Keratinocyte (primary cell): Measurements from ENCODE around the gene NOM1. TPM values are rescaled to one million over a fixed set of nuclear protein-coding genes. Genes with fewer than 3 reads are reported as not detected.

Experiments
- DNase-seq: peaks from one replicate; pipeline ENCODE4 v3.0.0-alpha.2; 2011; ENCODE audit warnings: low read depth, missing footprints, low spot score
- FAIRE-seq: peaks from 2 replicates; lab custom pipeline; 2011; peaks lifted over from hg19 to GRCh38; lab: Jason Lieb, UNC
- H2AFZ ChIP-seq: 2 replicates; pipeline ENCODE4 v1.6.0; 2012; ENCODE audit warnings: low read length, control low read depth, inconsistent platforms; ENCODE audit not compliant: control insufficient read depth
- H3K27ac ChIP-seq: 2 replicates; pipeline ENCODE4 v1.5.1; 2011; ENCODE audit warnings: low read length; ENCODE audit not compliant: control insufficient read depth, insufficient read depth
- H3K27me3 ChIP-seq: 3 replicates; pipeline ENCODE4 v1.6.0; 2011; ENCODE audit warnings: low read length; ENCODE audit not compliant: control insufficient read depth, insufficient read depth; ENCODE audit errors: extremely low read depth
- H3K36me3 ChIP-seq, 2 experiments: 2 replicates in 1 of 2; 3 replicates in 1 of 2; pipeline ENCODE4 v1.5.1; 2011; ENCODE audit warnings: low read length in 2 of 2, mild to moderate bottlenecking in 1 of 2; ENCODE audit not compliant: control insufficient read depth in 2 of 2, insufficient read depth in 2 of 2; ENCODE audit errors: extremely low read depth in 1 of 2
- H3K4me1 ChIP-seq: 3 replicates; pipeline ENCODE4 v1.5.1; 2011; ENCODE audit warnings: low read length; ENCODE audit not compliant: control insufficient read depth, insufficient read depth; ENCODE audit errors: extremely low read depth
- H3K4me2 ChIP-seq: 3 replicates; pipeline ENCODE4 v1.6.0; 2011; ENCODE audit warnings: low read depth, low read length; ENCODE audit not compliant: control insufficient read depth, insufficient read depth; ENCODE audit errors: extremely low read depth
- H3K4me3 ChIP-seq, 3 experiments: fragments of 200-600 bp in 1 of 3; sonication (generic) in 1 of 3; 2 replicates in 2 of 3; 3 replicates in 1 of 3; pipeline ENCODE4 v1.5.1; 2011 to 2016; ENCODE audit warnings: low read length in 3 of 3, mild to moderate bottlenecking in 3 of 3, control low read depth in 2 of 3, inconsistent platforms in 1 of 3, low read depth in 1 of 3, mixed read lengths in 1 of 3, mixed run types in 1 of 3, moderate library complexity in 1 of 3; ENCODE audit not compliant: control insufficient read depth in 2 of 3, insufficient read depth in 2 of 3; ENCODE audit errors: extremely low read depth in 1 of 3
- H3K79me2 ChIP-seq: 2 replicates; pipeline ENCODE4 v1.6.0; 2012; ENCODE audit warnings: low read length; ENCODE audit not compliant: control insufficient read depth, insufficient read depth
- H3K9ac ChIP-seq: 3 replicates; pipeline ENCODE4 v1.6.0; 2011; ENCODE audit warnings: low read length; ENCODE audit not compliant: control insufficient read depth, insufficient read depth; ENCODE audit errors: extremely low read depth
- H3K9me1 ChIP-seq: 3 replicates; pipeline ENCODE4 v1.6.0; 2011; ENCODE audit warnings: low read length; ENCODE audit not compliant: control insufficient read depth, insufficient read depth; ENCODE audit errors: extremely low read depth
- H3K9me3 ChIP-seq: 2 replicates; pipeline ENCODE4 v1.5.1; 2012; ENCODE audit warnings: low read depth, low read length; ENCODE audit not compliant: control insufficient read depth
- H4K20me1 ChIP-seq: 3 replicates; pipeline ENCODE4 v1.6.0; 2011; ENCODE audit warnings: low read length; ENCODE audit not compliant: control insufficient read depth, insufficient read depth; ENCODE audit errors: extremely low read depth
- CTCF ChIP-seq, 3 experiments: IDR thresholded peaks in 1 of 3; conservative IDR thresholded peaks in 1 of 3; optimal IDR thresholded peaks in 1 of 3; 2 replicates in 2 of 3; 3 replicates in 1 of 3; pipeline versions ENCODE3 to v1.5.1; 2011; ENCODE audit warnings: low read length in 3 of 3, mild to moderate bottlenecking in 3 of 3, moderate library complexity in 2 of 3, control low read depth in 1 of 3, inconsistent platforms in 1 of 3; ENCODE audit not compliant: insufficient read depth in 2 of 3; ENCODE audit errors: extremely low read depth in 1 of 3
- EZH2 ChIP-seq: IDR thresholded peaks from one replicate; pipeline ENCODE4 v1.6.1; 2012; ENCODE audit warnings: inconsistent platforms, mild to moderate bottlenecking, low read length, moderate library complexity
- dilution Hi-C: fragments of 300-500 bp; cut with MboI; formaldehyde crosslinking; loops from one replicate; pipeline ENCODE4 v1.7.0; 2020; ENCODE audit warnings: low sequenced_read_pairs; ENCODE audit not compliant: extremely low pct_ligation_motif_present
- polyA plus RNA-seq, 5 experiments: library from polyadenylated mRNA; depleted of rRNA in 3 of 5; stranded (reverse) in 3 of 5; stranded (forward) in 1 of 5; unstranded in 1 of 5; fragments of >200 nt; gene quantifications; 1 replicate in 1 of 5; 2 replicates in 3 of 5; 3 replicates in 1 of 5; pipeline versions ENCODE4 v1.2.1 to v1.2.3, GENCODE V29; 2011 to 2012; ENCODE audit warnings: missing spikeins in 2 of 5, low read depth in 1 of 5, low replicate concordance in 1 of 5

Gene NOM1
- polyA plus RNA-seq, 1 donor (not counting 4 experiments of a cell fraction or from before 2014, with no cell fraction given): 17.1 TPM

- no peaks in the 10 kb centered on the region for H3K9me1 ChIP-seq
- no peaks in the 10 kb centered on the region for H3K36me3 ChIP-seq
- TF ChIP-seq EZH2 (peak; percentile 47), CTCF (optimal IDR thresholded peaks at IDR 0.05 in 1 of 3, IDR thresholded peaks at IDR 0.05 in 1 of 3, conservative IDR thresholded peaks at IDR 0.05 in 1 of 3; ENCODE audit: extremely low read depth in 1 of 3, insufficient read depth in 2 of 3, low read length in 3 of 3) (no peak)
- H3K27me3 ChIP-seq: peaks cover 60% of the 10 kb centered on the region
- H3K9ac ChIP-seq: no peak overlapping the region
- peak overlapping the region; percentile 19 to 35 (median 20) for H3K4me3 ChIP-seq
- no peaks in the 10 kb centered on the region for H3K9me3 ChIP-seq
- peaks cover 6% of the 10 kb centered on the region for H3K4me1 ChIP-seq
- H3K79me2 ChIP-seq: no peaks in the 10 kb centered on the region
- H3K4me2 ChIP-seq: peak overlapping the region; percentile 56
- no peak for DNase-seq
- H3K27ac ChIP-seq: no peak overlapping the region
- no peaks in the 10 kb centered on the region for H4K20me1 ChIP-seq
- H2AFZ ChIP-seq: no peak overlapping the region
- dilution Hi-C loops: no loop called here
- FAIRE-seq: no peak
These were observed 49.8 kb downstream of the NOM1 start for GRCh38 chr7:156998988-156999957.

GRCh38 chr7:156999958-157000726 lies 50.6 kb downstream of the NOM1 start:
- peaks cover 10% of the 10 kb centered on the region for H3K4me1 ChIP-seq
- peak overlapping the region; percentile 78 for H3K4me2 ChIP-seq
- H3K9me3 ChIP-seq: no peaks in the 10 kb centered on the region
- no peaks in the 10 kb centered on the region for H4K20me1 ChIP-seq
- H3K9me1 ChIP-seq: no peaks in the 10 kb centered on the region
- H3K79me2 ChIP-seq: no peaks in the 10 kb centered on the region
- no peaks in the 10 kb centered on the region for H3K36me3 ChIP-seq
- H3K4me3 ChIP-seq: peak overlapping the region; percentile 19 to 57 (median 54)
- no peak overlapping the region for H3K9ac ChIP-seq
- dilution Hi-C loops: no loop called here
- FAIRE-seq (no peak), DNase-seq (no peak)
- no peak for TF ChIP-seq CTCF (optimal IDR thresholded peaks at IDR 0.05 in 1 of 3, IDR thresholded peaks at IDR 0.05 in 1 of 3, conservative IDR thresholded peaks at IDR 0.05 in 1 of 3; ENCODE audit: extremely low read depth in 1 of 3, insufficient read depth in 2 of 3, low read length in 3 of 3)
- TF ChIP-seq EZH2: no peak
- no peak overlapping the region for H3K27ac ChIP-seq
- peaks cover 68% of the 10 kb centered on the region for H3K27me3 ChIP-seq
- H2AFZ ChIP-seq: no peak overlapping the region
